Type B pancreatic cell (in vitro differentiated cells): ENCODE measurements around the gene GRIN2D. TPM values are rescaled to one million over a fixed set of nuclear protein-coding genes. Genes with fewer than 3 reads are reported as not detected.
"Not testable (repeated sequence)": the region's sequence is repeated elsewhere in the genome, so short reads cannot be mapped to it uniquely, and the experiment has no call there.

Experiments used
- DNase-seq: peaks from one replicate; pipeline ENCODE4 v3.0.0; 2021; ENCODE audit warnings: mixed read lengths; ENCODE audit not compliant: unreplicated experiment; ENCODE audit errors: extremely low spot score
- H3K27ac Mint-ChIP-seq: 2 replicates; pipeline ENCODE4 v1.8.0; 2021; ENCODE audit warnings: mild to moderate bottlenecking, mixed read lengths
- H3K27me3 Mint-ChIP-seq: 2 replicates; pipeline ENCODE4 v1.8.0; 2021; ENCODE audit warnings: mixed read lengths
- H3K36me3 Mint-ChIP-seq: 2 replicates; pipeline ENCODE4 v1.8.0; 2021; ENCODE audit warnings: mixed read lengths
- H3K4me1 Mint-ChIP-seq: one replicate; pipeline ENCODE4 v1.8.0; 2021; ENCODE audit warnings: mixed read lengths; ENCODE audit not compliant: unreplicated experiment
- H3K4me3 Mint-ChIP-seq: 2 replicates; pipeline ENCODE4 v1.8.0; 2021; ENCODE audit warnings: mild to moderate bottlenecking, mixed read lengths
- H3K9me3 Mint-ChIP-seq: 2 replicates; pipeline ENCODE4 v1.8.0; 2021; ENCODE audit warnings: mixed read lengths
- total RNA-seq: library from RNA; stranded (reverse); gene quantifications from 2 replicates; pipeline ENCODE4 v1.2.1, GENCODE V29; 2021; ENCODE audit warnings: low replicate concordance
- TF ChIP-seq, protein P1 (sequence below): fragments of 200-600 bp; sonication (generic); conservative IDR thresholded peaks from 2 replicates; pipeline ENCODE4 v1.5.0; 2021; ENCODE audit warnings: antibody characterized with exemption, mild to moderate bottlenecking

The GRIN2D gene
- total RNA-seq, 1 donor from 2014 or later, result 0.58 TPM

DNA sequence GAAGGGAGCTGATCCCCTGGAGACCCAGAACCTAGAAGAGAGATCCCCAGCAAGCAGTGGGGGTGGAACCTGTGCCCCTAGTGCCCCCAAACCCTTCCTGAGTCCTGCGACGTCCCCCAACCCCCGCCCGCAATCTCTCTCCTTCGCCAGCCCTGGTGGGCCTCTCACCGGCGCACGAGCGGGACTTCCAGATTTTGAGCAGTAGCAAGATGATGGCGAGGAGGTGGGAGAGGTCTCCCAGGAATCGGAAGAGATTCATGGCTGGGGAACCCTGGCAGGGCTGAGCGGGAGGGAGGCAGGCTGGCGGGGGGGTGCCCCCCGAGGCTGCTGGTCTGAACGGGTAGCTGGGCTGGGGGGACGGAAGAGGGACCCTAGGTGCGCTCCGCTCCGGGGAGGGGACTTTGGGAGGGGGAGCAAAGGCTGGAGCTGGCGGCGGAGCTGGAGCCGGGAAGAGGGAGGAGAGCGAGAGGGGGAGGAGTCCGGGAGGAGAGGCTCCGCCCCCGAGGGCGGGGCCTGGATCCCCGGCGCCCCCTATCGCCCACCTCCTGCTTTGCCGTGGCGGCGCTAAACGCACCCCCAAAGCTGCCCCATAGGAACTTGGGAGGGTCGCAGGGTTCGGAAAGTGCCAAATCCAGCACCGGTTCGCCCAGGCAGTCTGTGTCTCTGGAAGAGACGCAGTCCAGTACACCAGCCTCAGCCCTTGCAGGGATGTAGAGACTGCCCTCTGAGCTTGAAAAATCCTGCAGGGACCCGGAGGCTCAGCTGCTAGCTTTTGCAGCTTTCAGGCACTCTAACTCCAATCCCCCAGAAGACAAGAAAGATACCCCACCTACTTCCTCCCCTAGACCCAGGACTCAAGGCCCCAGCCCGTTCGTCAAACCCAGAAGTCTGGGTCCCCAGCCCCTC, 2.1 kb upstream of the GRIN2D start, which contains the start of gene KDELR1:
Gene KDELR1, minus strand, starts transcription at position 452 of the 906 bp plus-strand sequence. Its CDS starts 193 bp downstream, at position 259.
- TF ChIP-seq, protein P1, sequence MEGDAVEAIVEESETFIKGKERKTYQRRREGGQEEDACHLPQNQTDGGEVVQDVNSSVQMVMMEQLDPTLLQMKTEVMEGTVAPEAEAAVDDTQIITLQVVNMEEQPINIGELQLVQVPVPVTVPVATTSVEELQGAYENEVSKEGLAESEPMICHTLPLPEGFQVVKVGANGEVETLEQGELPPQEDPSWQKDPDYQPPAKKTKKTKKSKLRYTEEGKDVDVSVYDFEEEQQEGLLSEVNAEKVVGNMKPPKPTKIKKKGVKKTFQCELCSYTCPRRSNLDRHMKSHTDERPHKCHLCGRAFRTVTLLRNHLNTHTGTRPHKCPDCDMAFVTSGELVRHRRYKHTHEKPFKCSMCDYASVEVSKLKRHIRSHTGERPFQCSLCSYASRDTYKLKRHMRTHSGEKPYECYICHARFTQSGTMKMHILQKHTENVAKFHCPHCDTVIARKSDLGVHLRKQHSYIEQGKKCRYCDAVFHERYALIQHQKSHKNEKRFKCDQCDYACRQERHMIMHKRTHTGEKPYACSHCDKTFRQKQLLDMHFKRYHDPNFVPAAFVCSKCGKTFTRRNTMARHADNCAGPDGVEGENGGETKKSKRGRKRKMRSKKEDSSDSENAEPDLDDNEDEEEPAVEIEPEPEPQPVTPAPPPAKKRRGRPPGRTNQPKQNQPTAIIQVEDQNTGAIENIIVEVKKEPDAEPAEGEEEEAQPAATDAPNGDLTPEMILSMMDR, result peak; percentile 92
- Mint-ChIP-seq H3K9me3 (no peaks in the 10 kb centered on the region), H3K4me3 (peak within 1 kb of the TSS; percentile 97), H3K36me3 (peaks cover 11% of the 10 kb centered on the region), H3K27me3 (peaks cover 35% of the 10 kb centered on the region), H3K27ac (peak within 1 kb of the TSS; percentile 88), H3K4me1 (peaks cover 5% of the 10 kb centered on the region)
- DNase-seq, result peak; percentile 91

DNA sequence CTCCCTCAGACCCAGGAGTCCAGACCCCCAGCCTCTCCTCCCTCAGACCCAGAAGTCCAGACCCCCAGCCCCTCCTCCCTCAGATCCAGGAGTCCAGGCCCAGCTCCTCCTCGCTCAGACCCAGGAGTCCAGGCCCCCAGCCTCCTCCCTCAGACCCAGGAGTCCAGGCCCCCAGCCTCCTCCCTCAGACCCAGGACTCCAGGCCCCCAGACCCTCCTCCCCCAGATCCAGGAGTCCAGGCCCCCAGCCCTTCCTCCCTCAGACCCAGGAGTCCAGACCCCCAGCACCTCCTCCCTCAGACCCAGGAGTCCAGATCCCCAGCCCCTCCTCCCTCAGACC, 1.5 kb upstream of the GRIN2D start:
- H3K27ac Mint-ChIP-seq, H3K4me3 Mint-ChIP-seq, H3K9me3 Mint-ChIP-seq, H3K4me1 Mint-ChIP-seq, DNase-seq: not testable (repeated sequence)
- Mint-ChIP-seq H3K27me3 (peaks cover 39% of the 10 kb centered on the region), H3K36me3 (peaks cover 11% of the 10 kb centered on the region)

DNA sequence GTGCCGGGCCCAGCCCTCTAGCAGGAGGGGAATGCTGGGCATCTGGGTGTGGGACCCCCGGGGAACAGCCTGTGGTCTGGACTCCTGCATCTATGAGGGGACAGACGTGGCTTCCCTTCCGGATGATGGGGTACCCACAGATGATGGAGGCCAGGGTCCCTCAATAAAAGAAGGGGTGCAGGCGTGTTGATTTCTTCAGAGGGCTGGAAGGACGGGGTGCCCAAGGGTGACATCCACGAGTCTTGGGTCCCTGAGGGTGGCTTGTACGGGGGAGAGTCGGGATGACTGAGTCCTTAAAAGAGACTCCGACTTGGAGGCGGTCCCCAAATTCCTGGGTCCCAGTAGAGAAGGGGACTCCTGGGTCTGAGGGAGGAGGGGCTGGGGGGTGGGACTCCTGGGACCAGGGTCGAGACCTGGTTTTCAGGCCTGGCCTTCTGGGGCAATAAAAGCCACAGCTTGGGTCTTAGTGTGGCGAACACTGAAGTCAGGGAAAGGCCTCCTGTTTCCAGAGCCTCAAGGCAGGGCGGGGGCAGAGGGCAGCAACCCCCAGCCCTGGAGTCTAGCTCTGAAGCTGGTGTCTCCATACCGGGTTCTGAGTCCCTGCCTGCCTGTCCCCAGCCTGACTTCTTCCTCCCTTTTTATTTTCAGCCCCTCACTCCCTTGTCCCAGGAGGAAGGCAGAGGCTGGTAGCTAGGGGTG, 459 bp upstream of the GRIN2D start:
- peaks cover 12% of the 10 kb centered on the region for H3K4me1 Mint-ChIP-seq
- peaks cover 10% of the 10 kb centered on the region for H3K36me3 Mint-ChIP-seq

DNA sequence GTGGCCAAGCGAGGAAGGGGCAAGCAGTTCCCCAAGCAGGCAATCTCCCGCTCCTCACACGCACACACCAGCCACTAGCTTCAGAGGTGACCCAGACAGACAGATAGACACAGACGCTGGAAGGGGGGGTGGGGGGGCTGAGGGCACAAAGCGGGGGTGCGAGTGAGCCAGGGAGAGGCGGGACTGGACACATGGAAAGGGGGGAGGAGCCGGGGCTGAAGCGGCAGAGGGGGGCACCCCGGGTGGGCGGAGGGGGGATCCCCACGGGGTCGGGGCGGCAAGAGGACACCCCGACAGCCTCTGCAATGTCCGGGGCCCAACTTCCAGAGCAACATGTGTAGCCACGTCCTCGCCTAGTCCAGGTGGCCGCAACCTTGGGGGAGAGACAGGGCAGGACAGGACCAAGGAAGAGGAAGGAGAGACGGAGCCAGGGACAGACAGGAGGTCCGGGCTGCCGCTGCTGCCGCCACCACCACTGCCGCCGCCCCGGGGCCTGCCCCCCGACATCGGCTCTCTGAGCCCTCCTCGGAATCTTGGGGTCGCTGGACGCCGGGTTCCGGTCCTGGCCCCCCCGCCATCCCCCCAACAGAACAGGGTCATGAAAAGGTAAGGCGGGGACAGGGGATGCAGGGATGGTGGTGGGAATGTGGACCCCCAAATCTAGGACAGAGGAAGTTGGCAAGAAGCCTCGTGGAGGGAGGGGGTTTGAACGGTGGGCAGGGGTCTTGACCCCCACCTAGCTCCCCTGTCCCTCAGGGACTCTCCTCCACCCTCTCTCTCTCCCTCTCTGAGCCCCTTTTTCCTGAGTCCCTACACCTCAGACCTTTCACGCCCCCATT, 1.1 kb downstream of the GRIN2D start:
- Mint-ChIP-seq H3K4me3 (peak overlapping the region; percentile 76), H3K27me3 (peaks cover 54% of the 10 kb centered on the region), H3K9me3 (no peaks in the 10 kb centered on the region), H3K36me3 (peaks cover 4% of the 10 kb centered on the region), H3K27ac (no peak overlapping the region), H3K4me1 (peaks cover 12% of the 10 kb centered on the region)
- TF ChIP-seq, protein P1, result no peak
- DNase-seq, result no peak

More for the DNA sequence above, 459 bp upstream of the GRIN2D start:
- H3K27me3 Mint-ChIP-seq, result peaks cover 49% of the 10 kb centered on the region
- no peak for DNase-seq
- no peaks in the 10 kb centered on the region for H3K9me3 Mint-ChIP-seq
- peak overlapping the region; percentile 81 for H3K4me3 Mint-ChIP-seq
- peak overlapping the region; percentile 53 for H3K27ac Mint-ChIP-seq
- TF ChIP-seq, protein P1, result no peak

DNA sequence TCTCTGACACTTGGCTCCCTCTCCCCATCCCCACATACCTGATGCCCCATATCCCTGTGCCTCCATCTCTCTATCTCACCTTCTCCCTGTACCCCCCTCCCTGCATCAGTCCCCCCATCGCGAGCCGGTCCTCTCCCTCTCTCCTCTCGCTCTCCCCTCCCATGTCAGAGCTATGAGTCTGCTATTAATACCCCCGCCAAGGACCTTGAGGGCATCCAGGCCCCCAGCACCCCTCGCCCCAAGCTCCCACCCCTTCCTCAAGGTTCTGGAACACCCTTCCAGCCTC, 1.6 kb downstream of the GRIN2D start:
- TF ChIP-seq, protein P1, result no peak
- Mint-ChIP-seq H3K27ac (no peak overlapping the region), H3K36me3 (peaks cover 4% of the 10 kb centered on the region), H3K4me3 (no peak overlapping the region), H3K9me3 (no peaks in the 10 kb centered on the region), H3K4me1 (peaks cover 12% of the 10 kb centered on the region), H3K27me3 (peaks cover 54% of the 10 kb centered on the region)
- DNase-seq, result no peak
